Activated T-helper 9 cell treated with anti-CD3 and anti-CD28 coated beads, Interleukin-2, amount 50 U/mL, for 16 hours (primary cell): ENCODE results near the gene TCF23.
A peak's percentile ranks its signal among the peaks of the same experiment; 100 is the strongest.

ENCODE experiments used
- DNase-seq: peaks from one replicate; pipeline ENCODE4 v3.0.0-alpha.2; 2020; ENCODE audit warnings: low read depth

The TCF23 gene

DNA sequence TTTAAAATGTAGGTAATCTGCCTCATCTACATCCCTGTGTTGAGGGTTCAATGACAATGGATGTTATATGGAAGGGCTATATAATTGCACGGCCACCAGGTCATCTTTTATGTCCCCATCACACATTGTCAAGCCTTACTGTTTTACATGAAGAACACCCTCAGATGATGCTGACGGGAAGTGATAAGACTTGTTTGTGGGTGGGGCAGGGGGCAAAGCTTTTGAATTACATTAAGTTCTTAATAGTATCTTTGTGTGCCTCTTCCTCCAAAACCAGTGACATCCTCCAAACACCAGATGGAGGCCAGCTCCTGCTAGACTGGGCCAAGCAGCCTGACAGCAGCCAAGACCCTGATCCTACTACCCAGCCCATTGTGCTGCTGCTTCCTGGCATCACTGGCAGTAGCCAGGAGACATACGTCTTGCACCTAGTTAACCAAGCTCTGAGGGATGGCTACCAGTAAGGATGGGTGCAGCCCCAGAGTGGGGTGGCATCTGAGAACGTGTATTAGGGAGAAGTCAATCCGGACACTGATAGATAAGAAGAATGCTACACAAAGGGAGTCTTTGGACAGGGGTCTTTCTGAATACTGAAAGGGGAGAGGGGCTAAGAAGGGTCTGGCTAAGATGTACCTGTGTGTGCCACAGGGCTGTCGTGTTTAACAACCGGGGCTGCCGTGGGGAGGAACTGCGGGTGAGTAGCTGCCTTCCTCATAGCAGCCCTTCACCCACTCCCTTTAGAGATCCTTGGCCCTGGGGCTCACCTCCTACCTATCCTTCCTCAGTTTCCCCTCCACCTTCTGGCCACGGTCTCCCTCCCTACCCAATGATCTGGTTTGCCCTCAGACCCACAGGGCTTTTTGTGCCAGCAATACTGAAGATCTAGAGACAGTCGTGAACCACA lies 19.9 kb upstream of the TCF23 start:
- no peak for DNase-seq

DNA sequence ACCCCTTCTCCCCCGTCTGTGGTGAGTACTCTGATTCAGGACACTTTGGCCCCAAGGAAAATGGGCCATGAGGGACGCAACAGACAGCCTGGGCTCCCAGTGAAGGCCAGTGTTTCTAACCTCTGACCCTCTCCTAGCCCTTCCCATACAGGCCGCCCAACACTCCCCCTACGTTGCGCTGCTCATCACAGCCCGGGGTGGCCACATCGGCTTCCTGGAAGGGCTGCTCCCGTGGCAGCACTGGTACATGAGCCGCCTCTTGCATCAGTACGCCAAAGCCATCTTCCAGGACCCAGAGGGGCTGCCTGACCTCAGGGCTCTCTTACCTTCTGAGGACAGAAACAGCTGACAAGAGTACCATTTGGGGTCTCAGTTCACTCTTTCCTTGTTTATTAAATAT lies 18.4 kb upstream of the TCF23 start:
- DNase-seq, result no peak

DNA sequence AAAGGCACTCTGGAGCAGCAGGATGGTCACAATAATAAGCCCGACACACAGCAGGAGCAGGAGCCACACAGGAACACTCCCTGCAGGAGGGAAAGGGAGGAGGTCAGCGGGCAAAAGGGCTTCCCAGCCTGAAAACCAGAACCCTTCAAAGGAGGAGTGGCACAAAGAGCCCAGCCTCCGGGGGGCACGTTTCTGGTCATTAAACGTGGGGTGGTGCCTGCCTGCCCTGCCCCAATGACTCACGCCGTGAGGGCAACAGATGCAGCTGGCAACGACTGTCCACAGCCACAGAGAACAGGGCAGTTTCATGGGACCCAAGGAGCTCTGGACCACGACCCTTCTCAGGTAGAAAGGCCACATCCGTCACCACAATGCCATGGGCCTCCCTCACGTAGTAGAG lies 17.4 kb upstream of the TCF23 start:
- no peak for DNase-seq

DNA sequence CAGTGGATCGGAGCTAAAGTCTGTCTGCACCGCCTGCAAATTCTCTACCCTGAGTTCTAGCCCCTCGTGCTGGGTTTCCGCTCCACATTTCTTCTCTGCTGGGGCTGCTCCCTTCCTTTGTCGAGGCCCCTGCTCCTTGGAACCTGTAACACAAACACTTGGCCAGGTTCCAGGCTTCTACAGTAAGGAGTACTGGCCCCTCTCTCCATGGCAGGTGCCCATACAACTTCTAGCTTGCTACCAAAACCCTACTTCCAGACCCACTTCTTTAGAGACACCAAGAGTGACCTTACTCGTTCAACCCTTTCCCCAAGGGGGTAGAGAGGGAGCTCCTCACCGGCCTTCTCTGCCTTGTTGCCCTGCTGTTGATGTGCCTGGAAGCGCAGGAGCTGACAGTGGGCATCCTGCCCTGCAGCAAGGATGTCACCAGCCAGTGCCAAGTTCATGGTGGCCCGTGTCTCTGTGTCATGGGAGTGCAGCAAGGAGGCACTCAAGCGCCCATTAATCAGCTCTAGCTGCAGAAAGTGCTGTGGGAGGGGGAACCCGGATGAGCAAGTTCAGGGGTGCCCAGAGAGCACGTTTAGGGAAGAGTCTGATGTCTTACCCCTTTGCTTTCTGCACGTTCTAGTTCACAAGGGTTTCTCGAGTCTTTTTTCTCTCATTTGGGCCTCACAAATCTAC lies 15.5 kb upstream of the TCF23 start:
- DNase-seq, result no peak

DNA sequence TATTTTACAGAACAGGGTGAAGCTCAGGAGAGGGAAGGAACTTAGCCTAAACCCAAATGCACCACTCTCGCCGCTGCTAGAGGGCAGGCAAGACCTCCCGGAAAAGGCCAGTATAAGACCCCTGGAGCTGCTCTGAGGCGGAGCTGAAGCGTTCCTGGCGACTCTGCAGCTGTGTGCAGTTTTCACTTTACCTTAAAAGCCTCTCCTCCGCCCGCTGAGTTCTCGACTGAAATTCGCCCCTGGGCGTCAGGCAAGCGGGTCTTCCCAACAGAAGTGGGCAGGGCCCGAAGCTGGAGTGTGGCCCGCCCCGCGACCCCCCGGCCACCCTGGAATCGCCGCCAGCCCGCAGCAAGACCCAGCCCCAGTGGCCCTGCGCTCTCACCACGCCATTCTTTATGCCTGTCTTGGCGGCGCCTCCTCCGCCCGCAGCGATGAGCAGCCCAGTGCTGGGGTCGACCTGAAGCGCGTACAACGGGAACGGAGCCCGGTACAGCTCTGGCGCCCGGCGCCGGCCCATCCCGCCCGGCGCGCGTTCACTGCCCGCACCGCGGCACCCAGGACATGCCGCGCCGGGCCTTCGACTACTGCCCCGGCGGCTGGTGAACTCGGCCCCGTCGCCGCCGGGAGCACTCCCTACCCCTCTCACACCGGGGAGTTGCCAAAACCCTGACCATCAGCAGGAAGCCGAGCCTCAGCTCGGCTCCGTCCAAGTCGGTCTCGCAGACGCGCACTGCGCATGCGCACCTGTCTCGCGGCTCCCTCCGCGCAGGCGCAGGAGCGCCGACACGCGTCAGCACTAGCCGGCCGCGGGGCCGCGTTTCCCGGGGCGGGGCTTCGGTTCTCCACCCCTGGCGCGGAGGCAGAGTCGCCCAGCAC lies 14.7 kb upstream of the TCF23 start, which contains the start of gene PREB:
TSS of gene PREB (minus strand) at position 732 of the 876 bp plus-strand sequence. CDS start at position 517, 215 bp downstream.
- peak; percentile 98 for DNase-seq

DNA sequence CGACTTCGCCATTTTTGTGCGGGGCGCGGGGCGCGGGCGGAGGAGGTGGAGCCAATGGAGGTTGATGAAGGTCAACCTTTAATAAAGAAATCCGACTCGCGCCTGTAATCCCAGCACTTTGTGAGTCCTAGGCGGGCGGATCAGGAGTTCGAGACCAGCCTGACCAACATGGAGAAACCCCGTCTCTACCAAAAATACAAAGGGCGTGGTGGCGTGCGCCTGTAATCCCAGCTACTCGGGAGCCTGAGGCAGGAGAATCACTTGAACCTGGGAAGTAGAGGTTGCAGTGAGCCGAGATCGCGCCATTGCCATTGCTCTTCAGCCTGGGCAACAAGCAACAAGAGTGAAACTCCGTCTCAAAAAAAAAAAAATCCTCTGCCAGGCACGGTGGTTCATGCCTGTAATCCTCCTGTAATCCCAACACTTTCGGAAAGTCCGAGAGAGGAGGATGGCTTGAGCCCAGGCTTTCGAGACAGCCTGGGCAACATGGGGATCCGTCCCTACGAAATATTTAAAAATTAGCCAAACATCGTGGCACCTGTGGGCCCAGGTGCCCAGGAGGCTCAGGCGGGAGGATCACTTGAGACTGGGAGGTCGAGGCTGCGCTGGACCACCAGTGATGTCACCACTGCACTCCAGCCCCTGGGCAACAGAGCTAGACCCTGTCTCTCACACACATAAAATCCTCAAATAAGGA lies 13.9 kb upstream of the TCF23 start:
- DNase-seq, result no peak

DNA sequence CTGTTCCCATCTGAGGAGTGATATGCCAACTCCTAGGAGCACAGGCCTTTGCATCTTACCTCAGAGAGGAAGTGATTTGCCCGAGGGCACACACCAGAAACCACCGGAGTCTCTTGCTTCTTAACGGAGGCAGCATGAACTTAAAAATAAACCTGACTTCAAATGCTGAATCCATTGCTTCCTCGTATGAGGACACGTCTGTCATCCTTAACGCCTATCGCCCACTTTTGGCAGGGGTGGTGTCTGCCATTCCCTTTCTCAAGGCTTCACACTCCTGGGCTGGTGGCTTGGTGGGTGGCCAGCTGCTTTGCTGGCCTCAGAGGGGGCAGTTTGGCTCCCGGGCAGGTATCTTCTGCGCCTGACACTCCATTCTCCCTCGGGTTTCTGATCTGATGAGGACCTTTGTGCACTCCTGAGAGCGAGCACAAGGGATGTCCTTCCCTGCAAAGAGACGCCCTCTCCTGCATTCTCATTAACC lies 13.3 kb upstream of the TCF23 start:
- no peak for DNase-seq

DNA sequence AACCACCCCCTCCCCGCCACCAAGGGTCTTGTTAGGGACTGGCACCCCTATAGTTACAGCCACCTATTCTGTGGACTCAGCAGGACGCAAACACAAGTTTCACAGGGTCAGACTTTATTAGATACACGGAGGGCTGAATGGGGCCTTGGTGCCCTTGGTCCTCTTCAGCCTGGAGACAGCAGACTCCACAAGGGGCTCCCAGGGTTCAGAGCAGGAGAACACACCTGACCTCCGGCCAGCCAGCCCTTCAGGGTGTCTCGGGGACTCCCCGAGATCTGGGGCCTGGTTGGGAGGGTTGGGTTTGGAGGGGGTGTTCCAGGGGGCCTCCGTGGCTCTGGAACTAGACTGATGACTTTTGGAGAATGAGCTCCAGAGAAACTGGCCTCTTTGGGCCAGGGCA lies 12.1 kb upstream of the TCF23 start:
- no peak for DNase-seq

DNA sequence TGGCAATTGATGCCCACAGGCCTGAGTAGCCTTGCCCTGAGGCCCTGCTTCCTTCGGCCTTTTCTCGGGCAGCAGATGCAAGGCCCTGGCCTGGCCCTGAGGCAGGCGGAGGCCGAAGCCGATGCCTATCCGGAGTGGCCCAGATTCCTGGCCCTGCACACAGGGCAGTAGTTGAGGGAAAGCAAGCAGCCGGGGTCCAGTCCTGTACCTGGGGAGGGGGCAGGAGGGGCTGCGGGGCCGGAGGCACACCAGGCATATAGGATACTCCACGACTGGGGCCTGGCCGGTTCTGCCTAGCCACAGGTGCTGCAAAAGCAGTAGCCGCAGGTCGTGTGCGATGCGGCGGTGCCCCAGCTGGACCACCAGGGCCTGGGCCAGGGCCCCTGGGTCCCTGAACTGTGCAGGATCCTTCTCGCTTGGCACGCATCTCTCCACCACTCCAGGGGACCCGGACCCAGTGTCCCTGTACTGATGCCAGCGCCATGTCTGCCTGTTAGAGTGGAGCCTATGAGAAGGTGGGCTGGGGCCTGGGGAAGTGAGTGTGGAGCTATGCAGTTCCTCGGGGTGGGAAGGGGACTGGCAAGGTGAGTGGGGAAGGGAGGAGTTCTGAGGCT lies 11.4 kb upstream of the TCF23 start:
- DNase-seq, result no peak

DNA sequence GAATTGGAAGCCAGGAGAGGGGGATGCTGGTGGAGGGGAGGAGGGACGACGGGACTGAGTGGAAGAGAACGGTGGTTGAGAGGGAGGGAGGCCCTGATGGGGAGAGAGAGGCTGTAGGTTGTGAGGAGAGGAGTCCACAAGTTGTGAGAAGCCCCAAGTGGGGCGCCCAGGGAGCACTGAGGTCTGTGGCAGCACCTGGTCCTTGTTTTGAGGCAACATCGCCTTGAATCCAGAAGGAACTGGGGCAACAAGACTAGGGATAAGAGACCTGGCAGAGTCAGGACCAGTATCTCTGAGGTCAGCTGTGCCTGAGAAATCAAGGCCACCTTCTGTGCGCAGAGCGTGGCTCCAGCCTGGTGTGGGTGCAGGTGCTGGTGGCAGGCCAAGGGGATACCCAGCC lies 10.7 kb upstream of the TCF23 start:
- DNase-seq, result no peak

DNA sequence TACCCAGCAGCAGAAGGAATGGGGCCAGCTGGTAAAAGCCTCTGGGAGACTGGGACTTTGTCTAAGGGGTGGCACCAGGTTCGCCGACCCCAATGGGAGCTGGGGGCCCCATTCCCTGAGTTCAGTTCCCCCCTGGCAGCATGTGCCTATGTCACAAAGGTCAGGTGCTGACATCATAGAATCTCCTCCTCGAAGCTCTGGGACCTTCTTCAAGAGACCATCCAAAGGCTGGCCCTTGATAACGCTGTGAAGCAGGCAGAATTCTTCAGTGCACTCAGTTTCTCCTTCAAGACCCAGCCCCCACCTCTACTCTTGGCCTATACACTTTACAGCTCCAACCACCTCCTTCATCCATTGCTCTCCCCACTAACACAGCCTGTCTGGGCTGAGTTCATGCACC lies 9.5 kb upstream of the TCF23 start, which contains the start of gene PRR30:
TSS of gene PRR30 (minus strand) at position 101 of the 400 bp plus-strand sequence. CDS start 1,081 bp downstream, outside the sequence.
- no peak for DNase-seq

DNA sequence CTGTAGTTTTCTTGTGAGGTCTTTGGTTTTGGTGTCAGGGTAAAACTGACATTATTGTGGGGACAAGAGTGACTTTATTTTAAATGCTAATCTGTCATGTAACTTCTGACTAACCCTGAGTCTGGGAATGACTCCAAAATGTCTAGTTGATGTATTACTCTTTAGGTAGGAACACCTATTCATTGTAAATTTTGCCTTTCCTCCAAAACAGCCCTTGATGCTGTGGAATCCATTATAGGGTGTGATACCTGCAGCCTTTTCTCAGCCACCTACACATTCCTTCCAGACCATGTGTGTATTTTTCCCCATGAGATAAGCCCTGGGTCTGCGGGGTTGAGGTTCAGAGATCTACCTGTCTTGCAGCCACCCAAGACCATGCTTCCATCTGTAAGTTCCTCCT lies 5.5 kb upstream of the TCF23 start:
- no peak for DNase-seq

DNA sequence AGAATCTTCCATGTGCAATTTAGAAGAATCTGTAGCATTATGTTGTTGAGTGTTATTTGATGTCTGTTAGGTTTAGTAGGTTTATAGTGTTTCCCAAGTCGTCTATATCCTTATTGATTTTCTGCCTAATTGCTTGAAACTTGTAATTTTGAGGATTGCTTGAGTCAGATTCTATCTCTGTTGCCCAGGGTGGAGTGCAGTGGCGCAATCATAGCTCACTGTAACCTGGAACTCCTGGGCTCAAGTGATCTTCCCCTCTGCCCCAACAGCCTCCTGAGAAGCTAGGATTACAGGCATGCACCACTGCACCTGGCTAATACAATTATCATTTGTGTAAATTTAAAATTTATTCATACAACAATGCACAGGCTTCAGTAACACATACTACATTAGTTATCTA lies 3.1 kb upstream of the TCF23 start:
- no peak for DNase-seq

DNA sequence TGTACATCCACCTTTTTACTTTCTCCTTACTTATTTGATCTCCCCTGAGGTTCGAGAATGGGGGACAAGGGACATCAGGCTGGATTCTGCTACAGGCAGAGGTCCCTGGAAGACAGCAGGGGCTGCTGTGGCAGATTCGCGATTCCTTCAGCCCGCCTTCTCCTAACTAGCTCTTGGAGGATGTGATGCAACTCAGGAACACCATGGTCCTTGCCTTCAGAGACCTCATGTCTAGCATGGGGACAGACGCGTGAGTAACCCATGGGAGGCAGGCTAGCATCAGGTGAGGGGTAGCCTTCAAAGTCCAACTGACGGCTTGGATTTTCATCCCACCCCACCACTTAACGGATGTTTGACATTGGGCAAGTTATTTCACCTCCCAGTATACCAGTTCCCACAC lies 869 bp upstream of the TCF23 start:
- DNase-seq, result no peak

DNA sequence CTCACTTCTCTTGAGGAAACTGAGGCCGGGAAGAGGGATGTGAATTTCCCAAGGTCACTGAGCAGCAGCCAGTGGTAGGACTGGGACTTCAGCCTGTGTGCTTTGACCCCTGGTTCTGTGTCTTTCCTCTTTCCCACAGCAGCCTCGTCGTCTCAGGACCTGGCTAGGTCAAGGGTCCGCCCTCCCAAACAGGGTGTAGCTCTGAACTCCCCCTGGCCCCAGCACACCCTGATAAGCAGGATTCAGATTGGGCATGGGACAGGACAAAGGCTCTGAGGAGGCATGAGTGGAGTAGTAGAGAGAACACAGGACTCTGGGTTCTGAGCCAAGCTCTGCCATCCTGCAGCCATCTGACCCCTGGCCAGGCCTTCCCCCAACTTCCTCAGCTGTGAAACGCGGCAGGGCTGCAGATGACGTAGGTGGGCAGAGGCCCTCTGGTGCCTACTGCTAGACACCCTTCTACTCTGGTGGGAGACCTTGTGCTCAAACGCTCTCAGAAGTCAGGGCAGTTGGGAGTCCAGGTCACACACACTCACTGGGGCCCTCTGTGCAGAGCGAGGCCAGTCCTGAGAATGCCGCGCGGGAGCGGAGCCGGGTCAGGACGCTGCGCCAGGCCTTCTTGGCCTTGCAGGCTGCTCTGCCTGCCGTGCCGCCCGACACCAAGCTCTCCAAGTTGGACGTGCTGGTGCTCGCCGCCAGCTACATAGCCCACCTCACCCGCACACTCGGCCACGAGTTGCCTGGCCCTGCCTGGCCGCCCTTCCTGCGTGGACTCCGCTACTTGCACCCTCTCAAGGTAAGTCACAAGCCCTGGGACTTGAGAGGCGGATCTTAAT lies 984 bp downstream of the TCF23 start:
- no peak for DNase-seq

DNA sequence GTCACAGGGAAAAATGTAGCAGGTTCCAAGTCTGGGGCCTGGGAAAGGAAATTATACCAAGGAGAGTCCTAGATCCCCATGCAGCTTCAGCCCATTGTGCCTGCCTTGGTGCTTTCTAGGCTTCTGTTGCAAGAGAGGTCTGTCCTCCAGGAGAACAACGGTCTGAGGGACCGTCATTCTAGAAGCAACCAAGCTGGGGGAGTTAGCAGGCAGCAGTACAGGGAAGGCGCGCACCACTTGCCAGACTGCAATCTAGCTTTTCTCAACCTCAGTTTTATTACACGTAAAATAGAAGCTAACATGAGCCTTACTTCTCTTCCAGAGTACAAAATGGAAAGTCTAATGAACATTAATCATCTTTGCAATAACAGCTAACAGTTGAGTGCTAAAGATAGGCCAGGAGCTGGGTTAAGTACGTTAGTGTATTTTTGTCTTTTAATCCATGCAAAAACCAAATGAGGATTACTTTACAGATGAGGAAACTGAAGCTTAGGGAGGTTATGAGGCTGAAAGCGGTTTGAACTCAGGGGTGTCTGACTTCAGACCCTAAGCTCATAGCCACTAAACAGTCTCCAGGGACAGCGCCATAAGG lies 1.9 kb downstream of the TCF23 start:
- DNase-seq, result no peak

DNA sequence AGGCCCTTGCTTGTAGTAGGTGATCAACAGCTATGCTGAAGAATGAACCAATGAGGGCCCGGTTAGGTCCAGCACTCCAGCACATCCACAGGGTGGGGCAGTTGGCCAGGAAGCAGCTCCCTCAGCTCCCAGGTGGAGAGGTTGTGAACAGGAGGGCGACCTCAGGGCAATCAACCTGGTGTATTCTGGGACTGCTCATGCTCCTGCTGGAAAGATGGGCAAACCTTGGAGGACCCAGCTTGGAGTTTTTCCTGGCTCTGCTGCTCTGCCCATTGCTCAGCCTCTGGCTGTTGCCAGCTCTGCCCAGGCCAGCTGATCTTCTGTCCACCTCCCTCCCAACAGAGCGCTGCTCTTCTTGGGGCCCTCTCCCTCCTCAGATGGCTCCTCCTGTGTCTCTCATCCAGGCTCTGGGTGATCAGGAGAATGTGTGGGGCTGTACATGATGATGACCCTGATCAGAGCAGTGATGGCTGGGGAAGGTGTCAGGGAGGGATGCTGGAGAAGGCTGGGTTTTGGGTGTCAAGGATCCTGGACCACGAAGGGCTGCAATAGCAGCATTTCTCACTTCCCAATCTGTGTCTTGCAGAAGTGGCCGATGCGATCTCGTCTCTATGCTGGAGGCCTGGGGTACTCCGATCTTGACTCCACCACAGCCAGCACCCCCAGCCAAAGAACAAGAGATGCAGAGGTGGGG lies 3.4 kb downstream of the TCF23 start:
- DNase-seq, result no peak

DNA sequence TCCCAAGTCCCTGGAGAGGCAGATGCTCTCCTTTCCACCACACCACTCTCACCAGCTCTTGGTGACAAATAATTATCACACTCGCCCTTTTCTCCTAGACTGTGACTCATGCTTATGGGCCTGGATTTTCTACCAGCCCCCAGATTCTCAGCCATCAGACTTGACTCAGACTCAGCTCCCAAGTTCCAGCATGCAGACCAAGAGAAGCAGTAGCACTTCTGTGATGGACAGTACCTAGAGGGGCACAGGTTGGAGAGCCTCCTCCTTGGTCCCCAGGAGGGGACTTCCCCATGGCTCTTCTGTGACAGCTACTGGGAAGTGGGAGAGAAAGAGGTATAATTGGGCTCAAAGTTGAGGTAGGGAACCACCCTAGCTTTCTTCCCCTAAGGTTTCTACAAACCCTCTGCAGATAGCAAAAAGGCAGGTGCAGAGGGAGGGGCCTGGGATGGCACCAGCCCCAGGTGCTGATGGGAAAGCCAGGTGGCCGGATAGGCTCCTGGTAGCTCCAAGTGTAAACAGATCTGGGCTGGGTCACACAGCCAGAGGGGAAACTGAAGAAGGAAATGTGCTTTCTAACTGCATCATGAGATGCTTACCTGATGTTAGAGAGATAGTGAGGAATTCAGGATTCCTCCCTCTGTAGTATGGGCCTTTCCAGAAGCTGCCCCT lies 4.1 kb downstream of the TCF23 start:
- DNase-seq, result no peak

DNA sequence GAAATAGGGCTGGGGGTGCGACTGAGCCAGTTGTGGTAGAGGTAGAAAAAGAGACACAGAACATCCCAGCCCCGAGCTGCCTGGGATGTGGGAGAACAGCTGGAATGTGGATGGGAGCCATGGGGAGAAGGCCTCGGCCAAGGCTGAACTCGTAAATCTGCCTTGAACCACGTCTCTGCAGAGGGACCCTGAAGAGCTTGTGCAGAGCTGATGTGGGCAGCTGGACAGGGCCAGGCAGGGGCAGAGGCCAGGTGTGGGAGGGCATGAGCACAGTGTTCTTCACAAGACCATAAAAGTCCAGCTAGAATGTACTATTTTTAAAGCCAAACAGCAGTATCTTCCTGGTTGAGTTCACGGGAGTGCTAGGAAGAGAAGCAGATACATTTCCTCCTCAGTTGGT lies 5.7 kb downstream of the TCF23 start:
- DNase-seq, result no peak
